Activated CD8-positive, alpha-beta memory T cell treated with anti-CD3 and anti-CD28 coated beads, Interleukin-2, amount 10 ng/mL, durations not matched to agents 7 days and 5 days (primary cell): ENCODE results near the gene ATL3. TPM values are rescaled to one million over a fixed set of nuclear protein-coding genes. Genes with fewer than 3 reads are reported as not detected.
"Not testable (repeated sequence)": the region's sequence is repeated elsewhere in the genome, so short reads cannot be mapped to it uniquely, and the experiment has no call there.

Experiments used
- ATAC-seq: fragments of 150-1000 bp; cut with Tn5 transposase; one replicate; pipeline ENCODE4 v1.10.0; 2021; ENCODE audit warnings: moderate library complexity
- CTCF ChIA-PET: fragments of 350-600 bp; sonication (Branson Sonifier 250); formaldehyde crosslinking; loops from one replicate; lab custom pipeline; 2021; ENCODE audit warnings: antibody characterized with exemption; lab: Charles Lee
- DNase-seq: peaks from one replicate; pipeline ENCODE4 v3.0.0-alpha.2; 2020
- H3K27ac Mint-ChIP-seq: one replicate; pipeline ENCODE4 v1.8.0; 2021; ENCODE audit warnings: mild to moderate bottlenecking, mixed read lengths
- H3K27me3 Mint-ChIP-seq: one replicate; pipeline ENCODE4 v1.8.0; 2021; ENCODE audit warnings: mixed read lengths
- H3K36me3 Mint-ChIP-seq: one replicate; pipeline ENCODE4 v1.8.0; 2021; ENCODE audit warnings: mild to moderate bottlenecking, mixed read lengths
- H3K4me1 Mint-ChIP-seq: one replicate; pipeline ENCODE4 v1.8.0; 2021; ENCODE audit warnings: mixed read lengths
- H3K4me3 Mint-ChIP-seq: one replicate; pipeline ENCODE4 v1.8.0; 2021; ENCODE audit warnings: mild to moderate bottlenecking, moderate library complexity, mixed read lengths
- H3K9me3 Mint-ChIP-seq: one replicate; pipeline ENCODE4 v1.8.0; 2022; ENCODE audit warnings: low read depth, mixed read lengths
- total RNA-seq, 2 experiments: library from RNA; stranded (reverse); gene quantifications; one replicate each; pipeline ENCODE4 v1.2.3, GENCODE V29; 2021

Gene ATL3
- total RNA-seq, 2 experiments from 2014 or later = 28.8 to 31.9 TPM

- no peak overlapping the region for H3K27ac Mint-ChIP-seq
- peaks cover 23% of the 10 kb centered on the region for H3K4me1 Mint-ChIP-seq
- H3K9me3 Mint-ChIP-seq = no peaks in the 10 kb centered on the region
- H3K36me3 Mint-ChIP-seq = peaks cover 30% of the 10 kb centered on the region
- CTCF ChIA-PET = interaction anchor here (0.7 to 6.7 kb wide), 23 partner anchors 9 to 168 kb away, joined by 3 to 127 read pairs (median 4); partner anchors contain the start of genes PLAAT2 and PLAAT4
- H3K27me3 Mint-ChIP-seq = no peaks in the 10 kb centered on the region
- no peak overlapping the region for H3K4me3 Mint-ChIP-seq
- ATAC-seq (peak; percentile 78), DNase-seq (peak; percentile 77)
Observed at GRCh38 chr11:63635762-63636465, 35.3 kb downstream of the ATL3 start.

DNA sequence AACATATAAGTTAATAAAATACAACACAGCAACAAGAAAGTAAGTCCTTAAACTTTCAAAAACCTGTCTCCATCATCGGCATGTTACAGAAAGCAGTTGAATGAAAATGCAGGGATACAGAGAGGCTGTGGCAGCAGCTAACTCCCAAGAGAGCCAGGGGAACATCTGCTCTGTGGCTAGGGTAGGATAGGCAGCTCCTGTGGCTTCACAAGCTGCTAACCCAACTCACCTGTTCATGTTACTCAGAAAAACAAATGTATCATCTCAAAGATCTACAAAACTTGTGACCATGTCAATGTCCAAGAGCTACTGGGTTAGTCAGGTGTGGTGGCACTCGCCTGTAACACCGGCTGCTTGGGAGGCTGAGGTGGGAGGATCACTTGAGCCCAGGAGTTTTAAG is 41.8 kb downstream of the ATL3 start:
- no peaks in the 10 kb centered on the region for H3K9me3 Mint-ChIP-seq
- no peaks in the 10 kb centered on the region for H3K27me3 Mint-ChIP-seq
- H3K4me1 Mint-ChIP-seq = peaks cover 15% of the 10 kb centered on the region
- ATAC-seq = no peak
- peaks cover 38% of the 10 kb centered on the region for H3K36me3 Mint-ChIP-seq
- H3K4me3 Mint-ChIP-seq = no peak overlapping the region
- CTCF ChIA-PET = interaction anchor here (0.6 to 2.3 kb wide), 7 partner anchors 9 to 150 kb away, joined by 3 to 13 read pairs (median 4); partner anchors contain the start of genes ATL3 and LGALS12
- no peak overlapping the region for H3K27ac Mint-ChIP-seq
- no peak for DNase-seq

DNA sequence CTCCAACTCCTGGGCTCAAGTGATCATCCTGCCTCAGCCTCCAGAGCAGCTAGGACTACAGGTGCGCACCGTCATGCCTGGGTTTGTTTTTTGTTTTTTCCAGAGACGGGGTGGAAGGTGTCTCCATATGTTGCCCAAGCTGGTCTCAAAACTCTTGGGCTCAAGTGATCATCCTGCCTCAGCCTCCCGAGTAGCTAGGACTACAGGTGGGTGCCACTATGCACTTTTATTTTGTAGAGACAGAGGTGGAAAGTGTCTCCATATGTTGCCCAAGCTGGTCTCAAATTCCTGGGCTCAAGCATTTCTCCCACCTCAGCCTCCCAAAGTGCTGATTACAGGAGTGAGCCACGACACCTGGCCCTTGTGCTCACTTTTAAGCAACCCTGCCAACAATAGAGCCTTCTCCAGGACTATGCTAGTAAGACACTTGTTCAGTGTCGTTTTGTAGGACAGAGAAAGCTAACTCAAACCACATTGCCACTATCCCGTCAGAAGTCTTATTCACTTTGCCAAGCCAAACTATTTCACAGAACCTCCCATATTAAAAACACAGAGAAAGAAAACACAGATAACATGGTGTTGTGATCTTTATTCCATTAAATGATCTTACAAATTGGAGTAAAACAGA is 47.5 kb downstream of the ATL3 start:
- H3K27me3 Mint-ChIP-seq = peaks cover 2% of the 10 kb centered on the region
- no peak overlapping the region for H3K4me3 Mint-ChIP-seq
- peaks cover 4% of the 10 kb centered on the region for H3K36me3 Mint-ChIP-seq
- DNase-seq (no peak), ATAC-seq (no peak)
- H3K4me1 Mint-ChIP-seq = peaks cover 7% of the 10 kb centered on the region
- H3K27ac Mint-ChIP-seq = no peak overlapping the region
- CTCF ChIA-PET = interaction anchor here (1.3 to 2.7 kb wide), 3 partner anchors 12 to 144 kb away, joined by 3 to 12 read pairs (median 7); no protein-coding TSS in a partner anchor
- H3K9me3 Mint-ChIP-seq = no peaks in the 10 kb centered on the region

DNA sequence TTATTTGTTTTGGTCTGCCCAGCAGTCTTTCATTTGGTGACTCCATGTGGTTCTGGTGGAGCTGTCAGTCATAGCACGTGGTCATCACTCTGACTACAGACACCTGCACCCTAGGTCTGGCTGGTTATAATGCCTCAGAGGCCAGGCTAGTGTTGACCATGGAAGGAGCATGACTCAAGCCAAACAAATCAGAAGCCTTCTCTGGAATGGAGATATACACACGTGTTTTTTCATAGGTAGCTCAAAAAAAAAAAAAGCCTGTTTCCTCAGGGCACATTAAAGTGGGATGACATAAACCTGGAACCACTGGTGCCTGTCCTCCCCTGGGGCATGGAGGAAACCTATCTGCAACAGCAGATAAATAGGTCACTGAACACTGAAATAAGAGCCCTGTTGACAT is 48.9 kb downstream of the ATL3 start:
- Mint-ChIP-seq H3K27ac (no peak overlapping the region), H3K4me3 (no peak overlapping the region), H3K4me1 (peaks cover 7% of the 10 kb centered on the region), H3K27me3 (peaks cover 2% of the 10 kb centered on the region), H3K9me3 (no peaks in the 10 kb centered on the region), H3K36me3 (no peaks in the 10 kb centered on the region)
- CTCF ChIA-PET = interaction anchor here (1.5 to 2.7 kb wide), 3 partner anchors 16 to 143 kb away, joined by 4 to 12 read pairs (median 7); no protein-coding TSS in a partner anchor
- no peak for ATAC-seq
- DNase-seq = no peak

DNA sequence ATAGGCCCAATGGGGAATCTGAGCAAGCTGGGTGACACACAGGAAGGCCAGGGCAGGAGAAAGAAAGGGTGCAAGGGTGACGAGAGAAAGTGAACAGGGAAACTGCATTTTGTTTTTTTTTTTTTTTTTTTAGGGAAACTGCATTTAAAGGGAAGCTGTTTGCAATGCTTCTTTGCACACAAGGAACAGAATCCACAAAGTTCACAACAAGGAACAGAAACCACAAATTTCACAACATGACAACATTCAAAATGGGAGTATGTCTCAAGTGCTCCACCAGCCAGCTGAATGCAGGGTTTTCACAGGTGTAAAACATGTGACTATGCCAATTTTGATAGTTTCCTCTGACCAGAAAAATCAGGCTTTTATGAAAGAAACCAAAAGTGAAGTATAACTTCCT is 50.1 kb downstream of the ATL3 start:
- DNase-seq = no peak
- Mint-ChIP-seq H3K9me3 (no peaks in the 10 kb centered on the region), H3K4me1 (peaks cover 7% of the 10 kb centered on the region), H3K27ac (no peak overlapping the region), H3K27me3 (peaks cover 2% of the 10 kb centered on the region), H3K36me3 (no peaks in the 10 kb centered on the region), H3K4me3 (no peak overlapping the region)
- no peak for ATAC-seq
- CTCF ChIA-PET = interaction anchor here (1.5 to 2.7 kb wide), 2 partner anchors 46 to 142 kb away, joined by 4 to 12 read pairs; no protein-coding TSS in a partner anchor

DNA sequence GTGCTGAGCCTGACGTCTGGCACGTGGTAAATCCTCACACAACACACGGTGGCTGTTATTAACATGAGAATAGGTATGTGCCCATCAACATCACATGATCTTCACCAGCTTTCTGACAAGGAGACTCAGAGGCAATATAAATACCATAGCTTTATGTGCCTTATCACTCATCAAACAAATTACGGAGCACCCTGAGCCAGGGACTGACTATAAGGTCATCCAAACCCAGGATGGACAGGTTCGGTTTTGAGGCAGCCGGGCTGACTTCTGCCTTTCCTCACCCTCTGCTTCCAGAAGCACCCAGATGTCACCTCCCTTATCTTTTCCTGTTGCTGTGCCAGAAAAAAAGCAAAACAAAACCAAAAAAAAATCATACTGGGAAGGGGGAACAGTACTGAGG is 51.2 kb downstream of the ATL3 start:
- no peak for ATAC-seq
- DNase-seq = no peak
- peaks cover 7% of the 10 kb centered on the region for H3K4me1 Mint-ChIP-seq
- H3K4me3 Mint-ChIP-seq = no peak overlapping the region
- H3K27ac Mint-ChIP-seq = no peak overlapping the region
- H3K27me3 Mint-ChIP-seq = peaks cover 2% of the 10 kb centered on the region
- H3K36me3 Mint-ChIP-seq = no peaks in the 10 kb centered on the region
- H3K9me3 Mint-ChIP-seq = no peaks in the 10 kb centered on the region
- CTCF ChIA-PET = interaction anchor here (0.5 kb wide), 1 partner anchor 11 kb away, joined by 3 read pairs; no protein-coding TSS in a partner anchor

DNA sequence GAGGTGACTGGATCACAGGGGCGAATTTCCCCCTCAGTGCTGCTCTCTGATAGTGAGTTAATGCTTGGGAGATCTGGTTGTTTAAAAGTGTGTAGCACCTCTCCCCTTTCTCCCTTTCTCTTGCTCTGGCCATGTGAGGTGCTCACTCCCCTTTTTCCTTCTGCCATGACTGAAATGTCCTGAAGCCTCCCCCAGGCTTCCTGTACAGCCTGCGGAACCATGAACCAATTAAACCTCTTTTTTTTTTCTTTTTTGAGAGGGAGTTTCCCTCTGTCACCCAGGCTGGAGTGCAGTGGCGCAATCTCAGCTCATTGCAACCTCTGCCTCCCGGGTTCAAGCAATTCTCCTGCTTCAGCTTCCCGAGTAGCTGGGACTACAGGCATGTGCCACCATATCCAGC is 53.5 kb downstream of the ATL3 start:
- H3K36me3 Mint-ChIP-seq, H3K4me3 Mint-ChIP-seq, ATAC-seq, H3K27me3 Mint-ChIP-seq, H3K27ac Mint-ChIP-seq, DNase-seq, H3K9me3 Mint-ChIP-seq: not testable (repeated sequence)
- CTCF ChIA-PET = interaction anchor here (1.5 kb wide), 1 partner anchor 139 kb away, joined by 4 read pairs; no protein-coding TSS in a partner anchor
- H3K4me1 Mint-ChIP-seq = peaks cover 15% of the 10 kb centered on the region

DNA sequence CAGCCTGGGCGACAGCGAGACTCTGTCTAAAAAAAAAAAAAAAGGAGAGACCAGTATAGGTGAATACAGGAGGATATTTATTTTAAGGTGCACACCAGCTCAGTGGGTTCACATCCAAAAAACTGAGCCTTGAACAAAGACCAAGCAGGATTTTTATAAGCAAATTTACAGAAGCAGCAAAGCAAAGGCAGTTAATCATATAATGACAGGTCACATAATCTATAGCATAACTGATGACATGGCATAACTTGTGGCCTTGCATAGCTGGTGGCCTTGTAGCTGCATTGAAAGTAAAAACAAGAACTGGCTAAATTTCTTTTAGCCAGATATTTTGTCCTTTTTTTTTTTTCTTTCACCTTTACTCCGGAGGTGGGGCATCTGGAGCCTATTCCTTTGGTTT is 54.2 kb downstream of the ATL3 start:
- DNase-seq = no peak
- no peak for ATAC-seq
- no peak overlapping the region for H3K27ac Mint-ChIP-seq
- H3K27me3 Mint-ChIP-seq = no peaks in the 10 kb centered on the region
- H3K4me1 Mint-ChIP-seq = peaks cover 15% of the 10 kb centered on the region
- CTCF ChIA-PET = interaction anchor here (1.5 kb wide), 1 partner anchor 138 kb away, joined by 4 read pairs; no protein-coding TSS in a partner anchor
- no peaks in the 10 kb centered on the region for H3K36me3 Mint-ChIP-seq
- no peaks in the 10 kb centered on the region for H3K9me3 Mint-ChIP-seq
- H3K4me3 Mint-ChIP-seq = no peak overlapping the region

DNA sequence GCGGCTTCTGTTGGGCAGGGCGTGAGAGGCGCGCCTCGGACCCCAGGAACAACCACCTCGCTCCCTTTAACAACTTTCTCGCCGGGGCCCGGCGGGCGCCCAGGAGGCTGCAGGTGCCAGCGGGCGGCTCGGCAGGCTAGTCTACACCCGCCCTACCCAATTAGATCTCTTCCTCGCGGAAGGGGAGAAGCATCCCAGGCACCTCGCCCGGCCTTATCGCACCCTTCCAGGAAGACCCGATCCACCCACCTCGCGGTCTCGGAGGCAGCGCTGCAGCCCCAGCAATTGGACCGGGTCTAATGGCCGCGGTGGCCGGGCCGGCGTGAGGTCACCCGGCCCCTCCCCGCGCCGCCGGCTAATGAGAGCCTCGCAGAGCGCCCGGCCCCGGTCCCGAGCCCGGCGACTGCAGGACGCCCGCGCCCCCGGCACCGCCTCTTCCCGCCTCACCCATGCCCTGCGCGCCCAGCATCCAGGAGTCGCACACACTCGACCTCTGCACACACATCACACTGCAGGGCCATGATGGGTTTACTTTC is 57.0 kb downstream of the ATL3 start, which contains the start of gene PLAAT3:
Gene PLAAT3, minus strand, starts transcription at position 298 of the 536 bp plus-strand sequence. CDS start 419 bp downstream, outside the sequence.
- Mint-ChIP-seq H3K27ac (peak within 1 kb of the TSS; percentile 78), H3K4me1 (peaks cover 18% of the 10 kb centered on the region), H3K4me3 (peak within 1 kb of the TSS; percentile 81), H3K36me3 (no peaks in the 10 kb centered on the region), H3K9me3 (no peaks in the 10 kb centered on the region), H3K27me3 (no peaks in the 10 kb centered on the region)
- CTCF ChIA-PET = interaction anchor here (1.0 to 1.2 kb wide), 2 partner anchors 24 to 134 kb away, joined by 3 to 6 read pairs; no protein-coding TSS in a partner anchor
- ATAC-seq (peak; percentile 81), DNase-seq (peak; percentile 66)

GRCh38 chr11:63613517-63614135 is 57.5 kb downstream of the ATL3 start:
- Mint-ChIP-seq H3K36me3 (no peaks in the 10 kb centered on the region), H3K27ac (peak overlapping the region; percentile 39), H3K4me1 (peaks cover 21% of the 10 kb centered on the region), H3K4me3 (peak overlapping the region; percentile 81), H3K9me3 (no peaks in the 10 kb centered on the region), H3K27me3 (no peaks in the 10 kb centered on the region)
- peak; percentile 75 for ATAC-seq
- CTCF ChIA-PET = interaction anchor here (0.6 to 1.7 kb wide), 4 partner anchors 11 to 134 kb away, joined by 3 to 6 read pairs (median 3); no protein-coding TSS in a partner anchor
- DNase-seq = peak; percentile 64

DNA sequence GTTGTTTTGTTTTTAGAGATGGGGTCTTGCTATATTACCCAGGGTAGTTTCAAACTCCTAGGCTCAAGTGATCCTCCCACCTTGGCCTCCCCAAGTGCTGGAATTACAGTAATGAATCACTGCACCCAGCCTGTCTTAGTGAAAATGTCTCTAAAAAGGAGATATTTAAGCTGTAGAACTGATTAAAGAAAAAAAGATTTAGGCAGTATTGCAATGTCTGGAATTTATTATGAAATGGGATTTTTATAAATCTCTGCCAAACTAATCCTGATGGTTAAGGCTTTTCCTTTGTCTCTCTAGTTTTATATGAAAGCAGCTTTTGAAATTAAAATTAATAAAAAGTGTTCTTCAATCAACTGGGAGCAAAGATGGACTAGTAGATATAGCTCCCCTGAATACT is 59.0 kb downstream of the ATL3 start:
- no peaks in the 10 kb centered on the region for H3K27me3 Mint-ChIP-seq
- peaks cover 24% of the 10 kb centered on the region for H3K4me1 Mint-ChIP-seq
- H3K4me3 Mint-ChIP-seq = no peak overlapping the region
- ATAC-seq (no peak), DNase-seq (no peak)
- H3K27ac Mint-ChIP-seq = no peak overlapping the region
- CTCF ChIA-PET = interaction anchor here (0.8 to 1.7 kb wide), 2 partner anchors 37 to 133 kb away, joined by 3 read pairs; no protein-coding TSS in a partner anchor
- no peaks in the 10 kb centered on the region for H3K9me3 Mint-ChIP-seq
- no peaks in the 10 kb centered on the region for H3K36me3 Mint-ChIP-seq

DNA sequence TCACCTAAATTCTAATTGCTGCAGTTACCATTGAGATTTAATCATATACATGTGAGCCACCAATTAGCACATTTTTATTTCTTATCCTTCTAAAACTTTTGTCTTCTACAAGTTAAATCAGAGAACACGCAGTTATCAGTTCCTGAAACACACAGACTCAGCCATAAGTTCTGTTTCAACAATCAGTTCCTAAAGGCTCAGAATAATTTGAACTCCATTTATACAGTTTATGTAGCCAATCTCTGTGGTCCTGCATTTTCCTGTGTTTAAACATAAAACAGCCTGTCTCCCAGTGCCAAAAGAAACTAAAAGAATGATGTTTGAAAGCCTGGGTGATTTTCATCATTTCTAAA is 59.8 kb downstream of the ATL3 start:
- CTCF ChIA-PET = no interaction called here
- no peaks in the 10 kb centered on the region for H3K27me3 Mint-ChIP-seq
- H3K36me3 Mint-ChIP-seq = no peaks in the 10 kb centered on the region
- H3K9me3 Mint-ChIP-seq = no peaks in the 10 kb centered on the region
- H3K4me1 Mint-ChIP-seq = peaks cover 24% of the 10 kb centered on the region
- no peak for DNase-seq
- no peak overlapping the region for H3K4me3 Mint-ChIP-seq
- ATAC-seq = no peak
- no peak overlapping the region for H3K27ac Mint-ChIP-seq
